ENCODE results near the gene NXF1.

DNA sequence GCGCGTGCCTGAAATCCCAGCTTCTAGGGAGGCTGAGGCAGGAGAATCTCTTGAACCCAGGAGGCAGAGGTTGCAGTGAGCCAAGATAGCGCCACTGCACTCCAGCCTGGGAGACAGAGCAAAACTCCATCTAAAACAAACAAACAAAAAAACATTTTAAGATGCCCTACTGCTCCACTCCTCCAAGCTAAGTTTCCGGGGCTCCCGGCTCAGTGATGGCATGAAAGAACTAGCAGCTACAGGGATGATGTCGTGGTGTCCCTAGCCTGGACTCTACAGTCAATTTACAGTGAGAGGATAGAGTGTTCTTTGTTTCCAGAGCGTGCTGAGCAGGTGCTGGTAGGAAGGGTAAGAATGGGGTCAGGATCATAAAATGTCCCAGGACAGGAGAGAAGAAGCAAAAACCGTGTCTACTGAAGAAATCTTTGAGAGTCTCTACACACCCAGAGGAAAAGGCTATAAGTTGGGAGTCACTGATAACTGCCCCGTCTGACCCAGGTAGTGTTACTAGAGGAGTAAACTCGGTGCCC is 50.1 kb downstream of the NXF1 start:
- no peak for TF ChIP-seq POLR2A (IDR thresholded peaks at IDR 0.05)
- TF ChIP-seq, protein P1, sequence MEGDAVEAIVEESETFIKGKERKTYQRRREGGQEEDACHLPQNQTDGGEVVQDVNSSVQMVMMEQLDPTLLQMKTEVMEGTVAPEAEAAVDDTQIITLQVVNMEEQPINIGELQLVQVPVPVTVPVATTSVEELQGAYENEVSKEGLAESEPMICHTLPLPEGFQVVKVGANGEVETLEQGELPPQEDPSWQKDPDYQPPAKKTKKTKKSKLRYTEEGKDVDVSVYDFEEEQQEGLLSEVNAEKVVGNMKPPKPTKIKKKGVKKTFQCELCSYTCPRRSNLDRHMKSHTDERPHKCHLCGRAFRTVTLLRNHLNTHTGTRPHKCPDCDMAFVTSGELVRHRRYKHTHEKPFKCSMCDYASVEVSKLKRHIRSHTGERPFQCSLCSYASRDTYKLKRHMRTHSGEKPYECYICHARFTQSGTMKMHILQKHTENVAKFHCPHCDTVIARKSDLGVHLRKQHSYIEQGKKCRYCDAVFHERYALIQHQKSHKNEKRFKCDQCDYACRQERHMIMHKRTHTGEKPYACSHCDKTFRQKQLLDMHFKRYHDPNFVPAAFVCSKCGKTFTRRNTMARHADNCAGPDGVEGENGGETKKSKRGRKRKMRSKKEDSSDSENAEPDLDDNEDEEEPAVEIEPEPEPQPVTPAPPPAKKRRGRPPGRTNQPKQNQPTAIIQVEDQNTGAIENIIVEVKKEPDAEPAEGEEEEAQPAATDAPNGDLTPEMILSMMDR (IDR thresholded peaks at IDR 0.05), result no peak

Data from lower leg skin (tissue), 3 donors.